KMS-11 (cell line): ENCODE results near the gene GDF10.

Source experiments
- H2AFZ ChIP-seq: fragments of 200-600 bp; sonication (generic); 2 replicates; pipeline ENCODE4 v1.6.1; 2016; ENCODE audit warnings: antibody characterized with exemption, mixed run types, low read depth
- H3K27ac ChIP-seq: fragments of 200-600 bp; sonication (generic); 2 replicates; pipeline ENCODE4 v1.6.1; 2016; ENCODE audit warnings: mild to moderate bottlenecking, mixed run types
- H3K27me3 ChIP-seq: fragments of 200-600 bp; sonication (generic); 2 replicates; pipeline ENCODE4 v1.6.1; 2017; ENCODE audit warnings: mild to moderate bottlenecking, low read depth, mixed run types, moderate library complexity; ENCODE audit not compliant: insufficient read depth
- H3K36me3 ChIP-seq: fragments of 200-600 bp; sonication (generic); 2 replicates; pipeline ENCODE4 v1.6.1; 2017; ENCODE audit warnings: mild to moderate bottlenecking, mixed run types; ENCODE audit not compliant: insufficient read depth
- H3K4me1 ChIP-seq: fragments of 200-600 bp; sonication (generic); 2 replicates; pipeline ENCODE4 v1.6.1; 2016; ENCODE audit warnings: mild to moderate bottlenecking, low read depth, mixed run types; ENCODE audit not compliant: poor library complexity, severe bottlenecking
- H3K4me2 ChIP-seq: fragments of 200-600 bp; sonication (generic); 2 replicates; pipeline ENCODE4 v1.7.0; 2016; ENCODE audit warnings: mild to moderate bottlenecking, mixed run types
- H3K4me3 ChIP-seq: fragments of 200-600 bp; sonication (generic); IDR thresholded peaks from 2 replicates; pipeline ENCODE4 v1.6.1; 2017; ENCODE audit warnings: low read depth, low read length, mixed read lengths; ENCODE audit not compliant: insufficient read depth
- H3K79me2 ChIP-seq: fragments of 200-600 bp; sonication (generic); 2 replicates; pipeline ENCODE4 v1.6.1; 2016; ENCODE audit warnings: low read depth, mixed run types; ENCODE audit not compliant: insufficient read depth
- H3K9ac ChIP-seq: fragments of 200-600 bp; sonication (generic); 2 replicates; pipeline ENCODE4 v1.6.1; 2016; ENCODE audit warnings: mild to moderate bottlenecking, mixed run types
- H4K20me1 ChIP-seq: fragments of 200-600 bp; sonication (generic); 2 replicates; pipeline ENCODE4 v1.6.1; 2016; ENCODE audit warnings: mild to moderate bottlenecking, mixed run types; ENCODE audit not compliant: insufficient read depth
- TF ChIP-seq, protein P1 (sequence below): fragments of 200-600 bp; sonication (generic); conservative IDR thresholded peaks from 2 replicates; pipeline ENCODE4 v1.6.1; 2017; ENCODE audit warnings: low read depth, mild to moderate bottlenecking, antibody characterized with exemption, low read length, moderate library complexity, mixed read lengths

The GDF10 gene

GRCh38 chr10:47279276-47279675, 20.7 kb upstream of the GDF10 start:
- TF ChIP-seq, protein P1, sequence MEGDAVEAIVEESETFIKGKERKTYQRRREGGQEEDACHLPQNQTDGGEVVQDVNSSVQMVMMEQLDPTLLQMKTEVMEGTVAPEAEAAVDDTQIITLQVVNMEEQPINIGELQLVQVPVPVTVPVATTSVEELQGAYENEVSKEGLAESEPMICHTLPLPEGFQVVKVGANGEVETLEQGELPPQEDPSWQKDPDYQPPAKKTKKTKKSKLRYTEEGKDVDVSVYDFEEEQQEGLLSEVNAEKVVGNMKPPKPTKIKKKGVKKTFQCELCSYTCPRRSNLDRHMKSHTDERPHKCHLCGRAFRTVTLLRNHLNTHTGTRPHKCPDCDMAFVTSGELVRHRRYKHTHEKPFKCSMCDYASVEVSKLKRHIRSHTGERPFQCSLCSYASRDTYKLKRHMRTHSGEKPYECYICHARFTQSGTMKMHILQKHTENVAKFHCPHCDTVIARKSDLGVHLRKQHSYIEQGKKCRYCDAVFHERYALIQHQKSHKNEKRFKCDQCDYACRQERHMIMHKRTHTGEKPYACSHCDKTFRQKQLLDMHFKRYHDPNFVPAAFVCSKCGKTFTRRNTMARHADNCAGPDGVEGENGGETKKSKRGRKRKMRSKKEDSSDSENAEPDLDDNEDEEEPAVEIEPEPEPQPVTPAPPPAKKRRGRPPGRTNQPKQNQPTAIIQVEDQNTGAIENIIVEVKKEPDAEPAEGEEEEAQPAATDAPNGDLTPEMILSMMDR: no peak
- Histone ChIP-seq H4K20me1 (no peaks in the 10 kb centered on the region), H3K4me1 (no peaks in the 10 kb centered on the region)

DNA sequence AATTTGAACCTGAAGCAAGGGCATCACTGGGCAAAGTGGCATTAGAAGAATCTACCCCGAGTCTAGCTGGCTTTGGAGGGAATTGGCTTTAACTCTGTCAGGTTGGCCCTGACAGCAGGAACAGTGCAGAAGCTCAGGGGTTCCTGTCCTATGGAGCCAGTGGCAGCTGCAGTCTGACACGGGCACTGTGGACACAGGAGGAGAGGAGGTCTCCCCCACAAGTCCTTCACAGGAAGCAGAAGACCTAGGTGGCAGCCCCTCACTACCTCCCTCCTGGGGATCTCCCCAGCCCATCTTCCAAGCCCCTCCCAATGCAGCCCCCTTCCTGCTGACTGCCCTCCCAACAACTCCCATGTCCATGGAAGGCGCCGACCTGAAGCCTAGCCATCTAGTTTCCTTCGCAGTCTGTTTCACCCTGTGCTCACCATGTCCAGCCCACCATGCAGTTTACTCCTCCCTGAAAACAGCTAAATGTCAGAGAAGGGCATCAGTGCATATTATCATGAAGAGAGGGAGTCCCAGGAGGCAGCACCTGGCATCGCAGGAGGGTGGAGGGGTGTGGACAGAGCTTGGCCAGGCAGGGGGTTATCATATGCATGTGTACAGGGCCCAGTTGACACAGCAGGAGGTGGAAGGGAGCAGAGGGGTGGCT, 17.9 kb upstream of the GDF10 start:
- Histone ChIP-seq H3K27ac (no peak overlapping the region), H3K27me3 (no peaks in the 10 kb centered on the region), H2AFZ (no peak overlapping the region), H4K20me1 (no peaks in the 10 kb centered on the region), H3K79me2 (no peaks in the 10 kb centered on the region), H3K4me2 (no peak overlapping the region), H3K4me3 (no peak overlapping the region), H3K9ac (no peak overlapping the region), H3K36me3 (no peaks in the 10 kb centered on the region), H3K4me1 (no peaks in the 10 kb centered on the region)
- TF ChIP-seq, protein P1: no peak

More at GRCh38 chr10:47279276-47279675, 20.7 kb upstream of the GDF10 start:
- no peaks in the 10 kb centered on the region for H3K79me2 ChIP-seq
- H2AFZ ChIP-seq: no peak overlapping the region
- no peak overlapping the region for H3K9ac ChIP-seq
- no peak overlapping the region for H3K4me3 ChIP-seq
- H3K27me3 ChIP-seq: no peaks in the 10 kb centered on the region
- no peak overlapping the region for H3K27ac ChIP-seq
- no peak overlapping the region for H3K4me2 ChIP-seq
- H3K36me3 ChIP-seq: no peaks in the 10 kb centered on the region

GRCh38 chr10:47282657-47283018, 17.4 kb upstream of the GDF10 start:
- Histone ChIP-seq H3K27me3 (no peaks in the 10 kb centered on the region), H3K4me3 (no peak overlapping the region), H3K4me2 (no peak overlapping the region), H3K27ac (no peak overlapping the region), H3K36me3 (no peaks in the 10 kb centered on the region), H2AFZ (no peak overlapping the region), H4K20me1 (no peaks in the 10 kb centered on the region), H3K9ac (no peak overlapping the region), H3K4me1 (no peaks in the 10 kb centered on the region), H3K79me2 (no peaks in the 10 kb centered on the region)
- TF ChIP-seq, protein P1: no peak

GRCh38 chr10:47283101-47283630, 16.8 kb upstream of the GDF10 start:
- Histone ChIP-seq H4K20me1 (no peaks in the 10 kb centered on the region), H3K79me2 (no peaks in the 10 kb centered on the region), H3K27ac (no peak overlapping the region), H3K4me3 (no peak overlapping the region), H3K27me3 (no peaks in the 10 kb centered on the region), H3K4me1 (no peaks in the 10 kb centered on the region), H3K9ac (no peak overlapping the region), H2AFZ (no peak overlapping the region), H3K4me2 (no peak overlapping the region), H3K36me3 (no peaks in the 10 kb centered on the region)
- TF ChIP-seq, protein P1: no peak
